GDM1 (cell line): ENCODE measurements around the gene ALG1L2.
"Not testable (repeated sequence)": the region's sequence is repeated elsewhere in the genome, so short reads cannot be mapped to it uniquely, and the experiment has no call there.

Experiments used
- DNase-seq: peaks from one replicate; lab custom pipeline; 2025; lab: John Stamatoyannopoulos, UW

Gene ALG1L2

DNA sequence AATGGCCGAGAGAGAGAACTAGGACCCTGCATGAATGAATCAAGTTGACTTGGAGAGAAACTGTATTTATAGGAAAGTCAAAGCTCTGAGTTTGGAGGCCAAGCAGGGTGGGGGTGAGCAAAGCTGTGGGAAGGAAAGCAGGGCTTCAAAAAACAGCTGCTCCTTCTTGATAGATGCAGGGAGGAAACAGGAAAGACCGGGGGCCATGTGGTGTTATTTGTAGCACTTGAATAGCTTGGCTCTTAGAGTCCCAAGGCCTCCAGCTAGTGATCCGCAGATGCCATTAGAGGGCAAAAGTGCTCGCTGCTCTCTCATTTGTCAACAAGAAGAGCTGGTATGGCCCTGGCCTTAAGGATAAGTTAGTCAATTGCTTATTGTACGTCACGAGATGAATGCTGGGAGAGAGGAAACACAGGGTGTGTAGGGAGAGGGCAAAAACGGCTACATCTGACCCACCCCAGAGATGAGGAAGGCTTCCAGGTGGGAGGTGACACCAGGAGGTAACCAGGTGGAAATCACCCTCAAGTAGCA, at the start of gene ALG1L2:
Gene ALG1L2, plus strand, starts transcription at position 481 of the 531 bp plus-strand sequence. CDS start 186 bp downstream, outside the sequence.
- DNase-seq, result peak; percentile 72

DNA sequence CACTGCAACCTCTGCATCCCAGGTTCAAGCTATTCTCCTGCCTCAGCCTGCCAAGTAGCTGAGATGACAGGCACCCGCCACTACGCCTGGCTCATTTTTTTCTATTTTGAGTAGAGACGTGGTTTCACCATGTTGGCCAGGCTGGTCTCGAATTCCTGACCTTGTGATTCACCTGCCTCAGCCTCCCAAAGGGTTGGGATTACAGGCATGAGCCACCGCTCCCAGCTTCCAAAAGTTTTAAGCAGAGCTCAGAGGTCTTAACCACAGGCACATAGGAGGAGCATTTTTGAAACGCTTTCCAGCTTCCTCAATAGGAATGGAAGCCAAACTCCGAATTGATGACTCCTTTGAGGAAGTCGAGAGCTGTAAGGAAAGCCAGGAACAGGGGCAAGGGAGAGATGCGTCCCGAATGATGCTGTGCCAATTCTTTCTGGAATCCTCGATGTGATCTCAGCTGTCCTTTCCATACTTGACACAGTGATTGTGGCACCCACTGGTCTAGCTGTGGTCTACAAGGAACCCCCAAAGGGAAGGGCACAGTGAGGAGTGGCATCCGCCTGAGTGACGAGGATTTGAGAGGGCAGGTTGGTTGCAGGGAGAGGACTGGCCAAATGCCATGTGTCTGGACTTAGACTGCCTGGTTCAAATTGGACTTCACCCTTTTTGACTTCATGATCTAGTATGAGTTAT, 44.4 kb upstream of the ALG1L2 start:
- not testable (repeated sequence) for DNase-seq

DNA sequence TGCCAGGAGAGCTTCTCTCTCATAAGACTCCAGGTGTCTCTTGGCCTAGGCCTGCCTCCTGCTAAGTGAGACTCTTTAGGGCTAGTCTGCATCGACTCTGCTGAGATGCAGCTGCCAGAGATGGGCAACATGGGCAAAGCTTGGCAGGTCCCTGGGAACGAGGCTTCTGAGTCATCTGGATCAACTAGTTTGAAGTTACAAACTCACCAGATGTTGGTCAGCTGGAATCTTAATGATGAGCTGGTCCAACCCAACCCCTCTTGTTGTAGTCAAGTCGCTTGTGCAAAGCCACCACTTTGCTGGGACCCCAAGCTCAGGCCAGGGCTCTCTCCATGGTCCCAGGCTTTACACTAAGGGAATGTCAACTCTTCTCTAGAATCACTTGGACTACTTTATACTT, 38.9 kb upstream of the ALG1L2 start:
- DNase-seq, result not testable (repeated sequence)

- not testable (repeated sequence) for DNase-seq
These were observed 38.0 kb upstream of the ALG1L2 start for GRCh38 chr3:130043658-130044057.

GRCh38 chr3:130044370-130044769, 37.3 kb upstream of the ALG1L2 start:
- no peak for DNase-seq

DNA sequence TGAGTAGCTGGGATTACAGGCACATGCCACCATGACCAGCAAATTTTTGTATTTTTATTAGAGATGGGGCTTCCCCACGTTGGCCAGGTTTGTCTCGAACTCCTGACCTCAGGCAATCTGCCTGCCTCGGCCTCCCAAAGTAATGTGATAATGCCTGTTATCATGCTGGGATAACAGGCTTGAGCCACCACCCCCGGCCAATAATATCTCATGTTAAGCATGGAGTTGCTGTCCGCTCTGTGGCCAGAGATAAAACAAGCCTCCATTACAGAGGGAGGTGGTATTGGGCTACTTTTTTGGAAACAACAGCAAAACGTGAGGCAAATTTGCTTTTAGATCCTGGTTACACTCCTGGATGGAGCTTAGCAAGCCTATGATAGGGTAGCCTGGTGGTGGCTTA, 32.9 kb upstream of the ALG1L2 start:
- no peak for DNase-seq

DNA sequence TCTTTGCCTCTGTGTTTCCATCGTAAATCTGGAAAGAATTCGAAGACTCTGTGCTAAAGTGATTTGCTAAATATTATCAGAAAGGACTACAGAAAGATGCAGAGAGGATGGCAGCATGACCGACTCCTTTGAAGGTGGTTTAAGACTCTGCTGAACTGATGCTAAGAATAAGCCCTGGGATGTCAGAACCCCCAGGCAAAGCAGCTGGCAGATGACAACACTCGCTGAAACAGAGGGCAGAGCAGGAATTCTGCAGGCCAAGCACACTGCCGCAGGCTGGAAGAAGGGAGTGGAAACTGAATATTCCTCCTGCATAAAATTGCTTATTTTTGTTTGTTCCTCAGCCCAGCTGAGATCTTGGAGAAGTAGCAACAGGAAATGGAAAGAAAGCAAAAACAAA, 29.3 kb upstream of the ALG1L2 start:
- DNase-seq, result not testable (repeated sequence)

GRCh38 chr3:130052965-130053364, 28.7 kb upstream of the ALG1L2 start:
- DNase-seq, result not testable (repeated sequence)

- DNase-seq, result not testable (repeated sequence)
These were observed 23.9 kb upstream of the ALG1L2 start for GRCh38 chr3:130057536-130058266.

DNA sequence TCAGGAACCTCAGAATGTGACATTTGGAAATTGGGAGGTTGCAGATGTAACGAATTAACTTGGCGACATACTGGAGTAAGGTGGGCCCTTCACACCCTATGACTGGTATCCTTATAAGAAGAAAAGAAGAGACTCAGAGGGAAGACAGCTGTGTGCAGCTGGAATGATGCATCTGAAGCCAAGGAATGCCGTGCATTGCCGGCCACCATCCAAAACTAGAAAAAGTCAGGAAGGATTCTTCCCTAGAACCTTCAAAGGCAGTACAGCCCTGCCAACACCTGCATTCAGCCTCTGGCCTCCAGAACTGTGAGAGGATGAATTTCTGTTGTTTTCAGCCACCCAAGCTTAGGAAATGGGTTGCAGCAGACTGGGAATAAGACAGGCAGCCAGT, 23.4 kb upstream of the ALG1L2 start:
- not testable (repeated sequence) for DNase-seq

- DNase-seq, result not testable (repeated sequence)
These were observed 22.9 kb upstream of the ALG1L2 start for GRCh38 chr3:130058716-130059115.

DNA sequence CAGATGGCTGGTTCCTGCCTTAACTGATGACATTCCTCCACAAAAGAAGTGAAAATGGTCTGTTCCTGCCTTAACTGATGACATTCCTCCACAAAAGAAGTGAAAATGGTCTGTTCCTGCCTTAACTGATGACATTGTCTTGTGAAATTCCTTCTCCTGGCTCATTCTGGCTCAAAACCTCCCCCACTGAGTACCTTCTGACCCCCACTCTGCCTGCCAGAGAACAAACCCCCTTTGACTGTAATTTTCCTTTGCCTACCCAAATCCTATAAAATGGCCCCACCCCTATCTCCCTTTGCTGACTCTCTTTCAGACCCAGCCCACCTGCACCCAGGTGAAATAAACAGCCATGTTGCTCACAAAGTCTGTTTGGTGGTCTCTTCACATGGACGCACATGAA, 22.5 kb upstream of the ALG1L2 start:
- not testable (repeated sequence) for DNase-seq

GRCh38 chr3:130073582-130073981, 8.0 kb upstream of the ALG1L2 start:
- DNase-seq, result no peak

DNA sequence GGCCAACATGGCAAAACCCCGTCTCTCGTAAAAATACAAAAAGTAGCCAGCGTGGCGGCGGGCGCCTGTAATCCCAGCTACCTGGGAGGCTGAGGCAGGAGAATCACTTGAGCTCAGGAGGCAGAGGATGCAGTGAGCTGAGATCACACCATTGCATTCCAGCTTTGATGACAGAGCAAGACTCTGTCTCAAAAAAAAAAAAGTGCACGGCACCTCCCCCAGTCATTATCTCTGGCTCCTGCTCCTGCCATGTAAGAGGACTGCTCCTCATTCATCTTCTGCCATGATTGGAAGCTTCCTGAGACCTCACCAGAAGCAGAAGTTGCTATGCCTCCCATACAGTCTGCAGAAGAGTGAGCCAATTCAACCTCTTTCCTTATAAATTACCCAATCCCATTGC, 4.0 kb upstream of the ALG1L2 start:
- DNase-seq, result no peak

- DNase-seq, result not testable (repeated sequence)
These were observed 1.9 kb downstream of the ALG1L2 start for GRCh38 chr3:130083363-130084090.

GRCh38 chr3:130084436-130084980, 2.9 kb downstream of the ALG1L2 start:
- DNase-seq, result no peak

DNA sequence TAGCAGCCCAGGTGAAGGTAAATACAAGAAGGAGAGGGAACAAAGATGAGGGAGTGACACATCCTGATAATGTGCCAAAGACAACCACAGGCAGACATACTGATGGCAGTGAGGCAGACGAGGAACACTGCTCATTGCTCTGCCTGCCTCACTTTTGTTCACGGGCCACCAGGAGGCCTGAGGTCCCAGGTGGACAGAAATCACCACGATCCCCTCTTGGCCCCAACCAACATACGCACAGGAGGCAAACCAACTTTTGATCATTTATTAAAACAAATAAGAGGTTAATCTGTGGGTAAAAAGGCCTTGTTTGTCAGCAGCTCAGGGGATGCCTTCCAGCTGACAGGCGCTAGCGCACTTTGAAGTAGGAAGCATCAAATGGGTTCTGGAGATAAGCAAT, 4.2 kb downstream of the ALG1L2 start:
- no peak for DNase-seq

GRCh38 chr3:130086628-130087027, 5.0 kb downstream of the ALG1L2 start:
- DNase-seq, result not testable (repeated sequence)

DNA sequence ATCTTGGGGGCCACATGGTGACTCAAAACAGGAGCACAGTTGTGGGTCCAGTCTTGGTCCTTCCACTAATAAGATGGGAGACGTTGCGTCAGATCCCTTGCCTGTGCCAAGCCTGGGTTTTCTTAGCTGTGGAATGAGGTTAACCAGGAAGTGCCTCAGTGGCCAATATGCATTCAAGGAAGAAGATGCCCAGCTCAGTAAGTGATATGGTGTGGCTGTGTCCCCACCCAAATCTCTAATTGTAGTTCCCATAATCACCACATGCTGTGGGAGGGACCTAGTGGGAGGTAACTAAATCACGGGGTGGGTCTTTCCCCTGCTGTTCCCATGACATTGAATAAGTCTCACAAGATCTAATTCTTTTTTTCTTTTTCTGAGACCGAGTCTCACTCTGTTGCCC, 6.4 kb downstream of the ALG1L2 start:
- DNase-seq, result no peak

- not testable (repeated sequence) for DNase-seq
These were observed 9.1 kb downstream of the ALG1L2 start for GRCh38 chr3:130090681-130091080.

DNA sequence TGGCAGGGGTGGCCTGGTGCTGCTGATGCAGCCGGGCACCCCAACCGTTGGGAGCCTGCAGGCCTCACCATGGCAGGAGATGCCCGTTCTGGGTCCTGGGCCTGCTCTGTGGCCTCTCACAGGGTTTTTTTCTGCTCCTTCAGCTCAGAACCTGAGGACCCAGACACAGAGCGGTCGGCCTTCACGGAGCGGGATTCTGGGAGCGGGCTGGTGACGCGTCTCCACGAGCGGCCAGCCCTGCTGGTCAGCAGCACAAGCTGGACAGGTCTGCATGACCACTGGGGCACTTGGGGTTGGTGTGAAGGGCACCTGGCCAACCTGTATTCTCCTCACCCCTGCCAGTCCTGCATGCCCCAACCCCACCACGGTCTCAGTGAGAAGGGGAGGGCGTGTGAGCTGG, 10.3 kb downstream of the ALG1L2 start:
- no peak for DNase-seq

DNA sequence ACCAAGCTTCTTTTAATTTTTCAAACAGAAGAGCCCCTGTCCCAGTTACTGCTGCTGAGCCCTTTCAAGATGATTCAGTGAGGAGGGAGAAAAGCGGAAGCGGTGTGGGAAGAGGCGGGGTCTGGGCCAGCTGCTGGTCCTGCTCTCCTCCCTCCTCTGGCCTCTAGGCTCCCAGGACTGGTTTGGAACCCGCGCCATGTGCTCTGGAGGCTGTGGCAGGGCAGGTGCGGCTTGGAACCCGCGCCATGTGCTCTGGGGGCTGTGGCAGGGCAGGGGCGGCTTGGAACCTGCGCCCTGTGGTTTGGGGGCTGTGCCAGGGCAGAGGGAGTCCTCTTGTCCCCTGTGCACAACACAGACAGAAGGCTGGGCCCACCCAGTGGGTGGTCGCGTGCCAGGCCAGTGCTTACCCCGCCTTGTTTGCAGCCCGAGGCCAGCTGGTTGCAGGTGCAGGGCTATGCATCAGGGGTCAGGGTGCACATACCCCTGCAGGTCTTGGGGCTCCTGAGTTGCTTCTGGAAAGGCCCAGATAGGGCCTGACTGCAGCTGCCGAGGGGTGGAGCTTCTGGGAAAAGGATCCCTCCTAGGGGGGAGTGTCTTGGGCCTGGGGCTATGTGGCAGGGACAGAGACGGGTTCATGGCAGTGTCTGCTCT, 12.2 kb downstream of the ALG1L2 start:
- peak; percentile 57 for DNase-seq
